Choroid plexus epithelial cell (primary cell): ENCODE measurements around the gene GRID2.

ENCODE experiments used
- DNase-seq: peaks from one replicate; pipeline ENCODE4 v3.0.0-alpha.2; 2010; ENCODE audit warnings: low read depth
- H3K4me3 ChIP-seq: 2 replicates; pipeline ENCODE4 v1.5.1; 2011; ENCODE audit warnings: low read depth, mild to moderate bottlenecking, control low read depth, low read length, moderate library complexity
- TF ChIP-seq, protein P1 (sequence below): conservative IDR thresholded peaks from 2 replicates; pipeline ENCODE4 v1.5.1; 2011; ENCODE audit warnings: low read depth, mild to moderate bottlenecking, control low read depth, inconsistent platforms, low read length, moderate library complexity

The GRID2 gene

DNA sequence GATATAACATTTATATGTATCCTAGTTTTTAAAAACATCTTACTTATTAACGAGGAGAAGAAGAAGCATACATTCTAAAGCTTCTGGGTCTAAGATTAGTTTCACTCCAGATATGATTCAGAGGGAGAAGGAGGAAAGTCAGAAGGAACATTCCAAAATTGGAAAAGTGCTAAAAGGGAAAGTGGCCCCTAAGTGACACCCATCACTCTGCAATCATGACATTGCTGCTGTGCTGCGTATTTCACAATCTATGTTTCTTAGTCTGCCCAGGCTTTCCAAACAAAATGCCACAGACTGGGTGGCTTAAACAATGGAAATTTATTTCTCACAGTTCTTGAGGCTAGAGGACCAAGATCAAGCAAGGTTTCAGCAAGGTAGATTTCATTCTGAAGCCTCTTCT lies 1452.3 kb downstream of the GRID2 start:
- TF ChIP-seq, protein P1, sequence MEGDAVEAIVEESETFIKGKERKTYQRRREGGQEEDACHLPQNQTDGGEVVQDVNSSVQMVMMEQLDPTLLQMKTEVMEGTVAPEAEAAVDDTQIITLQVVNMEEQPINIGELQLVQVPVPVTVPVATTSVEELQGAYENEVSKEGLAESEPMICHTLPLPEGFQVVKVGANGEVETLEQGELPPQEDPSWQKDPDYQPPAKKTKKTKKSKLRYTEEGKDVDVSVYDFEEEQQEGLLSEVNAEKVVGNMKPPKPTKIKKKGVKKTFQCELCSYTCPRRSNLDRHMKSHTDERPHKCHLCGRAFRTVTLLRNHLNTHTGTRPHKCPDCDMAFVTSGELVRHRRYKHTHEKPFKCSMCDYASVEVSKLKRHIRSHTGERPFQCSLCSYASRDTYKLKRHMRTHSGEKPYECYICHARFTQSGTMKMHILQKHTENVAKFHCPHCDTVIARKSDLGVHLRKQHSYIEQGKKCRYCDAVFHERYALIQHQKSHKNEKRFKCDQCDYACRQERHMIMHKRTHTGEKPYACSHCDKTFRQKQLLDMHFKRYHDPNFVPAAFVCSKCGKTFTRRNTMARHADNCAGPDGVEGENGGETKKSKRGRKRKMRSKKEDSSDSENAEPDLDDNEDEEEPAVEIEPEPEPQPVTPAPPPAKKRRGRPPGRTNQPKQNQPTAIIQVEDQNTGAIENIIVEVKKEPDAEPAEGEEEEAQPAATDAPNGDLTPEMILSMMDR = no peak

DNA sequence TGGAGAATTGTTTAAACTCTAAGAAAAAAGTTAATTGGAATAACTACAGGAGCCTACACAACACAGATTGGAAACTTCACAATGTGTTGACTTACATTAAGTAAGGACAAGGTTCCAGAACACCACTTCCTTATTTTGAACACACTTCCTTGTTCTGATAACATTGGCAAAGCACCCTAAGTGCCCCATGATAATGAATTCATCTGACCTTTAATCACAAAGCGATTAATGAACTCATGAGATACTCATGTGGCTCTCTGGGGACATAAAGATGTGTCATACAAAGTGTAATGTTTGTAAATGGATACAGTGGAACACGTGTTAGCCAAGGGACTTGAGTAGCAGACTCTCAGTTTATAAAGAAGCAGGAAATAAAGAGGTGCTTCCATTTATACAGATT lies 1455.7 kb downstream of the GRID2 start:
- DNase-seq = no peak
- TF ChIP-seq, protein P1 = no peak
- no peak overlapping the region for H3K4me3 ChIP-seq

More for the DNA sequence above, 1452.3 kb downstream of the GRID2 start:
- DNase-seq = no peak
- no peak overlapping the region for H3K4me3 ChIP-seq

DNA sequence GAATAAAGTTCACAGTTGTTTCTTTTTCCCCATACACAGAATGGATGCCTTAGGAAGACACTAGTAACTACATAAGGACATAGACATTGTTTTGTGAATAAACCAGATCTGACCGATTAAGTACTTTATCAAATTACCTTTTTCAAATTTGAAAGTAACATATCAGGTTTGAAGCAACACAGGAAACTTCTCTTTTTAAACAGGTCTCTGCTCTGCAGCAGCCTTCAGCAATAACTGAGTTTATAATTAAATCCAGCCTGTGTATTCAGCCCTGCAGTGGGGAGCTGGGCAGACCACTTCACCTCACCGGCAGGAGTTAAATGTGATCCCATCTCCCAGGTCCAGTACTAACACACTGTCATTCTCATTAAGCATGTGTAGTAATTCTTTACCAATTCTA lies 1456.5 kb downstream of the GRID2 start:
- TF ChIP-seq, protein P1 = no peak
- no peak overlapping the region for H3K4me3 ChIP-seq
- DNase-seq = no peak

DNA sequence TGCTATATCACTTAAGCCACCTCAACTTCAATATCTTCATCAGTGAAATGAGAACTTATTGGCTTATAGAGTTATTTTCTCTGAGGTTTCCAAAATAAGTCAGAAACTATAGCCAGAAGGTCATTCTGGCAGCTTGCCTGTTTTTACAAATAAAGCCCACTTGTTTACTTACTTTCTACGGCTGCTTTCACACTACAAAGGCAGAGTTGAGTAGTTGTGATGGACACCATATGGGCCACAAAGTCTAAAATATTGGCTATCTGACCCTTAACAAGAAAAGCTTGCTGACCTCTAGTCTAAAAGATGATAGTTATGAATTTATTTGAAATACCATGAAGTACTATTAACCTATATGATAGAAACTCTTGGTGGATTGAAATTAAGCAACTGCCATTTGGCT lies 1457.5 kb downstream of the GRID2 start:
- DNase-seq = no peak
- TF ChIP-seq, protein P1 = no peak
- no peak overlapping the region for H3K4me3 ChIP-seq

DNA sequence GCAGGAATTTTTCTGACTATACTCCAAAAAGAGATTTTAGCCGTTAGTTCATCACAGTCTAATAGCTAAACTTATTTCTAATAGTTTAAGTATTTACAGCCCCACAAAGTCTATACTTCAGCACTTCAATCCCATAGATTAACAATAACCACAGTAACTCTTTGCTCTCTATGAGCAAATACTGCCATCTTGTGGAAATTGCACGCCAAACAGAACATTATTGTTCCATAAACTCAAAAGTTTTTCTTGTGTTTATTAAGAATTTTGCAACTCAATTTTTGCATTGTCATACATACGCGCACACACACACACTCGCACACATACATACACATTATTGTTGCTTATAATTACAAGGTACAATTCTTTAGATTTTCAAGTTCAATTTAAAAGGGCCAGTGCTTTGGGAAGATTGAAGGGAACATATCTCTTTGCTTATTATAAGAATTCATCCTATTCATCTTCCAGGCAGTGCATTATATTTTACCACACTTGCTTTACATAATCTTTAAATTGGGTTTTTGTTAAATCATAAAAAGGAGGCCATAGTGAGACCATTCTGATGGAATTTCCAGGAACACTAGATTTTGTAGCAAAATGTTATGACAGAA lies 1461.0 kb downstream of the GRID2 start:
- no peak overlapping the region for H3K4me3 ChIP-seq
- DNase-seq = peak; percentile 67
- TF ChIP-seq, protein P1 = peak; percentile 72

DNA sequence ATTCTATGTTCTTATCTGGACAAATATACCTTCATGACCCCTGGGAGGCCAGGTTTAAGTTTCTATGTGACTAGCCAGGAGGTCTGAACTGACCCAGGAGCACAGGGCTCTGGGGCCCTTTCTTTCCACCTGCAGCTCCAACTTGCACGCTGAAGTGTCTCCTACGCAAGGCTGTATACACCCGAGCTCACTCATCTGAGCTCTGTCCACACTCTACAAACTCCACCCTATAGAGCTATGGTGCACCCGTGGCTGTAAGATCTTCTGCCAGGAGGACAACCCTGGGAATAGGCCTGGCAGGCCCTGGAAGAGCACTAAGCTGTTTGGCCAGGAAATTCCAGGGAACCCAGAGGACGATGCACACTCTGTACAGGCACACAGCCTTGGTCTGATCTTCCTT lies 1464.2 kb downstream of the GRID2 start:
- DNase-seq = no peak
- TF ChIP-seq, protein P1 = no peak
- H3K4me3 ChIP-seq = no peak overlapping the region

DNA sequence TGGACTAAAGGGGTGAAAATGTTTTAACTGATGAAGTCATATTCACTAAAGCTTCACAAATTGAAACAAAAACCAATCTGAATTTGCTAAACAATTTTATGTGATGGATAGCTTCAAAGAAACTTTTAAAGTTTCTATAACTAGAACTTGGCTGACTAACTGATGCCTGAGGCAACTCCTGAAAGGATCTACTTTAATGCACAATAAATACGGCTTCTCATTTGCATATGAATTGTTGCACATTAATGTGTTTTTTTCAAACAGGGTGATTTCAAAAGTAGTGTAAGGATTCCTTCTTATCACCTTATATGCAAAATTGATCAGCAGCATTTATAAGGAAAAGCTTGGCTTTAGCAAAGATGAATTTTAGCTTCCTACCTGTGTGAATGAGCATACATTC lies 1466.4 kb downstream of the GRID2 start:
- DNase-seq = no peak
- TF ChIP-seq, protein P1 = no peak
- no peak overlapping the region for H3K4me3 ChIP-seq
